HG03571 (cell line): Measurements from ENCODE around the gene USP40.

Source experiments
- ATAC-seq: cut with Tn5 transposase; IDR thresholded peaks from one replicate; pipeline ENCODE4 v1.9.1; 2021; ENCODE audit not compliant: unreplicated experiment

USP40 gene

DNA sequence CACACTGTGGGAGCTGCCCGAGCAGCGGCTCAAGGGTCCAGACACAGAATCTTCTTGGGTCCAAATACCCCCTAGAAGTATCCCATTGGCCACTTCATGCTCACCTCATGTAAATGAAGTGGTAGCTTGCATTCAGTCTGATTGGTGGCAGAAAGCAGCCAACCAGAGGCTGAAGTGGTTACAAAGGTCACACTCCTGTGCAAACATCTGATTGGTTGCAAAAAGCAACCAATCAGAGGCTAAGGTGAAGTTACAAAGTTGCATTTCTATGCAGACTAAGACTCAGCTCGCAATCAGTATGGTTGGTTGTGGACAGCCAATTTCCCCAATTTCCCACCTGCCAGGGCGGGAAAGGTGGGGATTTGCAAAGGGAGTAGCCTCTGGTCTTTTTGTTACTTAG is 118.0 kb downstream of the USP40 start:
- ATAC-seq, result no peak

DNA sequence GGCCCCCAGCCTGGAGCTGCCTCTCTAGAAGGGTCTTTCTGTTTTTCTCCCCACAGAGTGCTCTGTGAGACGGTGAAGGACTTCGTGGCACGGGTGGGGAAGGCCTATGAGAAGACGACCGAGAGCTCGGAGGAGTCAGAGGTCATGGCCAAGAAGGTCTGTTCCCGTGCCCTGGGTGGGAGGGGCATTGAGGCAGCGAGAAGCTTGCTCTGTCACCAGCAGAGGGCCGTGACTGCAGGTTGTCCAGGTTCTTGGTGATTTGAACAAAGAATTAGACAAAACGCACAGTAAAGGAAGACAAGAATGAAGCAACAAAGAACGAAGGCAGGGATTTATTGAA is 118.4 kb downstream of the USP40 start:
- ATAC-seq, result no peak

DNA sequence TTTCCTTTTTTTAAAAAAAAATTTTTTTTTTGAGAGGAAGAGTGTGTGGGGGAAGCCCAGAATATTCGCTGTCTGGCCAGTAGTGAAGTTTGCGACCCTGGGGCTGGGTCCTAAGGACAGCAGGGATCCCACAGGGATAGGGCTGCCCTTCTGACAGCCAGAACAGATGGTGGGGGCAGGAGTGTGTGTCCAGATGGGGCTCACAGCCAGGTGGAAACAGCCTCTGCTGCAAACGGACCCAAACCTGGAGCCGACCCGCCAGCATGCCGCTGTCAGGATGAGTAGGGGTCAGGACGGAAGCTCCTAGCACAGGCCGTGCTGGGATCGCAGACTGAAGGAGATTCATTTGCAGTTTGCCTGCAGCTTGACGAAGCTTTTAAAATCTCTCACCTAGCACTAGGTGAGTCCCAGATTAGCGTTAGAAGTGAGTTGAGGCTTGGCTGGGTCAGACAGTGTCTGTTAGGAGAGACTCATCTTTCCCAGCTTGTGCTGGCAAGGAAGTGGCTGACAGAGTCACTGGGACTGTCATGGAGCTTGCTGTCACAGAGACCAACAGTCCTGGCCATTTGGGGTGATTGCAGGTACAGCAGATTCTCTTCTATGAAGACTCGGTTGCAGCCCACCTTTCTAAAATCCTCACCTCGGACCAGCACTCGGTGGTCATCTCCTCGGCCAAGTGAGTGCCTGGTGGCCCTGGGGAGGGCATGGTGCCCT is 118.9 kb downstream of the USP40 start:
- ATAC-seq, result no peak

DNA sequence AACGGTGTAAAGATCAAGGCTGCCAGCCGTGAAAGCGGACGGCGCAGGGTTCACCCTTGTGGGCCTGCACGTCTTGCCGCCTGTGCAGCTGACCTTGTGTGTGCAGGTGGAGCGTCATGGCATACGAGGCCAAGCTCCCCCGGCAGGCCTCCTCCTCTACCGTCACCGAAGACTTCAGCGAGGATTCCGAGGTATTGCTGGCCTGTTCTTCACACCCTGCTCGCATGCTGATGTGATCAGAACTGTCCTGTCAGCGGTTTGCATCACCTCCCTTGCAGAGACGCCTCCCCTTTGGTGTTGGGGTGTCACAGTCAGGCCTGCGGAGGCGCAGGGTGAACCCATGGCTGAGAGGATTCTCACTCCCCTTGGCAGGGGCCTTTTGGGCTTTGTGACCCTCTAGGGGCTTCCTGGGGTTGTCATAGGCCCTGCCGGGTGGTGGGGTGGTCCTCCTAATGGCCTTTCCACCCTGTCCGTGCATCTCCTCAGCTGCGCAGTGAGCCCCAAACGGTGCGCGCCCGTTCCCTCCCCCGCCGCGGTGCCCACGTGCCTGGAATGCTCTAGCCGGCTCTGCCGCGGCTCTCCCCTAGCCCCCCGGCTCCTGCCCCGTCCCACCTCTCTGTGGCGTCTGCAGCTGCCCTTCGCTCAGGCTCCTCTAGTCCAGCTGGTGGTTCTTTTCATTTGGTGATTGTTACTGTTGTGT is 119.8 kb downstream of the USP40 start:
- no peak for ATAC-seq

DNA sequence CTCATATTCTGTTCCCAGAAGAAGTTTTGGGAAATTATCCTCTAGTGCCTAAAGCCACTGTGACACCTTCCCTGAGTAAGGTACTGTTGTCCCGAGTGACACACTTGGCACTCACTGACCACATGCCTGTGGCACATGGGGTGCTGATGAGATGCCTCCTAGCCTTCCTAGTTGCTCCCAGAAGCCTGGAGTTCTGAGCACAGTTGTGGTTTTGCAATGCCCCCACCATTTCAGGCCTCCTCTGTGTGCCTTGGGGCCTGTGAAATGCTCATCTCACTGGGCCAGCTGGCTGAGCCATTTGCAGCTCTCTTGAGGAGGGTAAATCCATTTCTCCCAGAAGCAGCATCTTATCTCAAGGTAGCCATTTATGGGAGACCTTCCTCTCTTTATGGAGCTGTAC is 120.5 kb downstream of the USP40 start:
- no peak for ATAC-seq

DNA sequence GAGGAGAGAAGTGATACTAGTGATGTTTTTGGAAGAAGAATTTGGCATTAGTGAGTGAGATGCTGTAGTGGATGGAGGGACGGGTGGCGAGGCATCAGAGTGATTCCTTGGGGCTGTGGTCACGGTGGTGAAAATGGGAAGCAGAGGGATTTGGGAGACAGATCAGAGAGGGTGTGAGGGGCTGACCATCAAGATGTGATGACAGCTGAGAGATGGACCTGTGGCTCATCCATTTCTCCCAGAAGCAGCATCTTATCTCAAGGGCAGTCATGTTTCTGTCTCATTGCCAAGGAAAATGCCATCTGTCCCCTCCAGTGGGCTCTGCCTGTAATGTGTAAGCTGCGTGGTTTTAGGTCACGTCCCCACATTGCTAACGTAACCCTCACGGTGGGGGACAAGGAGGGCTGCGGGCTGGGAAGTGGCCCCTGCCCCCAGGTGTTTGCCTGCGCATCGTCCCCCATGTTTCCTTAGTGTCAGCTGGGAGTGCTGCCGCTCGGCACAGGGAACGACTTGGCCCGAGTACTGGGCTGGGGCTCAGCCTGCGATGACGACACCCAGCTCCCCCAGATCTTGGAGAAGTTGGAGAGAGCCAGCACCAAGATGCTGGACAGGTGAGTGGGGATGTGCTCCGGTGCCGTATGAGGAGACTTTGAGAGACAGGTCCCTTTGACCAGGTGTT is 121.3 kb downstream of the USP40 start:
- no peak for ATAC-seq

DNA sequence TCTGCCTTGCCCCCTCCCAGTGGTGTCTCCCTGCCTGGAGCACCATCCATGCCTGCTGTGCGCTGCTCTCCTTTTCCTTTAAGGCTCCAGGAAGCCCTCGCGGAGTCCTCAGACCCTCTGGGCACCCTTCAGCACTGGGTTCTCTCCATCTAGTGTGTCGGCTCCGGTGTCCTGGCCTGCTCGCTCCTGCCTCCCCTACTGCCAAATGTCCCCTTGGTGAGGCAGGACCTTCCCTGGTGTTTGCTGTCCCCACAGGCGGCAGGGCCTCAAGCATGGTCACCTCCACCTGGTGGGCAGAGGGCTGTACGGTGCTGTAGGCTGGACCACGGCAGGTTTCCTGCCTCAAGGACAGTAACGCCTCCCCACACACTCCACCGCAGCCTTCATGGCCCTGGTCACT is 122.1 kb downstream of the USP40 start:
- ATAC-seq, result no peak

DNA sequence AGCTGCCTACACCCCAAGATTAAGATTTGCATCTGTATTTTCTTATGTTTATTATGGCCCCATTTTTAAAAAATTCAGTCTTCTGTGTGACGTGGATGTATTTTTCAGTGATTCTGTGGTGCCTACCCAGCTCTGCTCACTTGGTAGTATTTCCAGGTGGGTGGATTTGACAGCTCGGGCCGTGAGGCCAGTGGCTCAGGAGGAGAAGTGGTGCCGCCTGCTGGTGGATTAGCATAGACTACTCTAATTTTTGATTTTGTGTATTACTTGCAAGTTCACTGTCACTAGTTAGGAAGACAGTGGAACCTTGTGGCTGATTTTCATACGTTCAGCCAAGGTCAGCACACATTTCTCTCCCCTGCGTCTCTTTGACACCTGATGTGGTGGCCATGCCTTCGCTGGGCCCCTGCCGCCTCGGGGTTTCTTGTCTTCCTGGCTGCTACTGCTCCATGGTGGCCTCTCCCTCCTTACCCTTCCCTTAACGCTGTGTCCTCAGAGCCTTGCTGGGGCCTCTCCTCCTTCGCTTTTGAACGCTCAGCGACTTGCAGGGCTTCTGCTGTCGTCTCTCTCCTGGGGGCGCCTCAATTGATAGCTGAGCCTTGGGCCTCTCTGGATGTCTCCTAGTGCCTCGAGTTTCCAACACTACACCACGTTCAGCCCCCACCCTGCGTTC is 122.9 kb downstream of the USP40 start:
- ATAC-seq, result no peak

DNA sequence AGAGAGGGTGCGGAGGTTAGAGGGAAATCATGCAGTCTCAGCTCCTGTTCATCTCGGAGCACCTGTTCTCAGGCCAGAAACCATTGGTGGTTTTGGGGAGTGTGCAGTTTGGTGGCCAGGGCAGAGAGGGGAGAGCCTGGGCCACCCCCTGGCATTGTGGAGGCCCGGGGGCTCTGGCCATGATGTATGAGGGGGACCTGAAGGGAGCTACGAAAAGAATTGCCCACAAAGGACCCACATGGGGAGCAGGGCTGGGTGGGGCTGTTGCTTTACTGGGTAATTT is 124.6 kb downstream of the USP40 start:
- no peak for ATAC-seq

DNA sequence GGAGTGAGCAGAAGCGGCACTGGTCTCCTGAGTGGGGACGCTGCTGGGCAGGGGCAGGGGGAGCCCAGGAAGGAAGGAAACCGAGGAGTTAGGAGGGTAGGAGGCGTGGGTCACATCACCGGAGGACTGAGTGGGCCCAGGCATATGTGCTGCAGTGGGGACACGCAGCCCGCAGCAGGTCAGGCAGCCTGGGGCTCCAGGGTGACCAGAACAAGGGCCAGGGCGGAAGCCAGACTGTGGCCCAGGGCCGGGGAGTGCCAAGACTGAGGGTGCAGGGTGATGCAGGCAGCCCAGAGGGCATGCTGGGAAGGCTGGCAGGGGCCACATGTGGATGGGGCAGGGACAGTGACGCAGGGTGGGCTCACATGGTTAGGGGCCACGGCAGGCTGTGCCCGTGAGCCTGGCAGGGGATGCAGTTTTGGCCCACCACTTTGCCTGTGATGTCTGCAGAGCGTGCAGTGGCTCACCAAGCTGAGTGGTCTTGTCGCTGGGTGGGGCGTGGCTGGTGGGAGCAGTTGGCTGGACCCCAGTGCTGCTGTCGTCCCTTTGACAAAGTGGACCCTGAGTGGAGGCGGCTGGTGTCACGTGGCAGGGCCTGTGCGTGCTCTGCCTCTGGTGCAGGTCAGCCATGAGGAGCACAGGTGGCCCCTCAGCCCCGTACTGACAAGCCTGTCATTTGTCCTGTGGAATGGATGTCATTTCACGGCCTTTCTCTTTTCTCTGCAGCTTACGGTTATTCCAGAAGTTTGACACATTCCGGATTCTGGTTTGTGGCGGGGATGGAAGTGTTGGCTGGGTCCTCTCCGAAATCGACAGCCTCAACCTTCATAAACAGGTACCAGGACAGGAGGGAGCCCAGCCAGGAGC is 125.2 kb downstream of the USP40 start:
- ATAC-seq, result no peak

DNA sequence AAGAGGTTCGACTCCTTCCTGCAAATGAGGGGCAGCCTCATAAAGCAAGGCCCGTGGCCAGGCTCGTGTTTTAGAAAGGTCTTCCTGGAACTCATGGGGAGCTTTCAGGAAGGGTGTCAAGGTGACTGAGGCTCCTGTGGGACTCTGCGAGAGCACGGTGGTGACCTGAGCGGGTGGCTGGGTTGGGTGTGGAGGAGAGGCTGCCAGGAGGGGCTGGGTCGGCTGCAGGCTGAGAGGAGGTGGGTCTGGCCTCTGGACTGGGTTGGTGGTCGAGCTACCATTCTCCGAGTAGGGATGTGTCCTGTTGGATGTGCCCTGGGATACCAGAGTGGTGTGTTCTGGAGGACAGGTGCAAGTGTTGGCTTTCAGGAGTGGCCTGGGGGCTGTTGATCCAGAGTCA is 125.9 kb downstream of the USP40 start:
- no peak for ATAC-seq

DNA sequence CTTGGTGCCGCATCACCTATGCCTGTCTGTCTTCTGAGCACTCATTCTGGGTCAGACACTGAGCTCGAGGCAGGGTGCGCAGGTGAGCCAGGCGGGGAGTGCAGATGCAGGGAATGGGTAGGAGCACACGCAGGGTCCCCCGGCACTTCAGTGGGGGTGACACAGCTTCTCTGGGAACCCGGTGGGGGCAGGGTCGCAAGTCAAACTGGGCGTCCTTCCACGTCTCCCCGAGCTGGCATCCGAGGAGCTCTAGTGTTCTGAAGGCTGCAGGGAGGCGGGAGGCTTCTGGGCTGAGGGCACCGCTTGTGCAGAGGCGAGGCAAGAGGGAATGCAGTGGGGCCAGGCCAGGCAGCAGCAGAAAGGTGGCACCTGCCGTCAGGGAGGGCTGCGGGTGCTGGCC is 126.3 kb downstream of the USP40 start:
- ATAC-seq, result no peak

DNA sequence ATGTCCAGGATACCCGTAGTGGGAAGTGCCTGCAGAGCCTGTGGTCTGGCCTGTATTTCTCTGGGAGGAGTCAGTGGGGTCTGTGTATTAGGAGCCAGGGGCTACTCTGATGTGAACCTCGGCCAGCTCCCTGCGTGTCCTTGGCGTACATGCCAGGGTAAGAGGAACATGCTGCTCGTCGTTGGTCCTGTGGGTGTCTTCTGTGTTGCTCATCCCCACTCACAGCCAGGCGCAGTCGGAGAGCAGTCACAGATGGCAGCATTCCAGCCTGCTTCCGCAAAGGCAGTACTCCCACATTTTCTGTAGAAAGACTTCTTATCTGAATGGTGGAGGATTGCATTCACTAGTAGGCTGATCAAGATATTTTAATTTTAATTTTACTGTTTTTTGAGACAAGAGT is 127.4 kb downstream of the USP40 start:
- ATAC-seq, result no peak

DNA sequence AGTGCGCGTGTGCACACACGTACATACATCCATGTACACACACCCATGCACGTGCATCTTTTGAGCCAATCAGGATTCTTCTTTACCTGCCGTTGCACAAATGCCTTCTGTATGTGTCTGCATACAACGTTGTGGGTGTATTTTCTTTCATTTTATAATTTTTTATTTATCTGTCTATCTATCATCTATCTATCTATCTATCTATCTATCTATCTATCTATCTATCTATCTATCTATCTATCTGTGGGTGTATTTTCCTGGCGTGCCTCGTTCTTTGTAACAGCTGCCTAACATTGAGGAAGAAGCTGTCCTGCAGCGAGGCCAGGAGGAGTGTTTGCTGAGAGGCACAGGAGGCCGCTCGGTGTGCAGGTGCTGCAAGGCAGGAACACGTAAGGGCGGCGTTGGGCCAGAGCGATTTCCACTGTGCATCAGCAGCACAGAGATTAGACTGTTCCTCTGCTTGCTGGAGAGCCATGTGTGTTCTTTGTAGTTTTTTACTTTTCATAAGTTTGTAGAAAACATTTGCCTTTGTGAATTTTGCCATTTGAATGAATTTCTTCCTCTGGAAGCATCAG is 127.9 kb downstream of the USP40 start:
- ATAC-seq, result no peak

DNA sequence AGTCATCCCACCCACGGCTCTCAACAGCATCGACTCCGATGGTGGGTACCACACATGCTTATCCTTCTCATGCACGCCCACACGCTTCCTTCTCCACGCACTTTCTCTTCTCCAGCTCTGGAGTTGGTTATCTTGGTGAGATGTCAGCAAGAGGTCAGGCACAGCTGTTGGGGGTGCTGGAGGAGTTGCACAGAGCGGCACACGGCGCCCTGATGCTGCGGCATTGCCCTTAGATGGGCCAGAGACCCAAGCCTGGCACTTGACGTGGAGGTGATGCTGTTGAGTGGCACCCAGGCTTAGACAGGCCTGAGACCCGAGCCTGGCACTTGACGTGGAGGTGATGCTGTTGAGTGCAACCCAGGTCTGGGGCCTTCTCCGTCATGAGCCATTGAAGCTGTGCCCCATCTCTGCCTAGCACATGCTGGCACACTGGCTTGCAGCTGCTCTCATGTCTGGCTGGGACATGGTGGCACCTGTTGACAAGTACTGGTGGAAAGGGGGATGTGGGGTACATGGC is 129.1 kb downstream of the USP40 start:
- ATAC-seq, result no peak

DNA sequence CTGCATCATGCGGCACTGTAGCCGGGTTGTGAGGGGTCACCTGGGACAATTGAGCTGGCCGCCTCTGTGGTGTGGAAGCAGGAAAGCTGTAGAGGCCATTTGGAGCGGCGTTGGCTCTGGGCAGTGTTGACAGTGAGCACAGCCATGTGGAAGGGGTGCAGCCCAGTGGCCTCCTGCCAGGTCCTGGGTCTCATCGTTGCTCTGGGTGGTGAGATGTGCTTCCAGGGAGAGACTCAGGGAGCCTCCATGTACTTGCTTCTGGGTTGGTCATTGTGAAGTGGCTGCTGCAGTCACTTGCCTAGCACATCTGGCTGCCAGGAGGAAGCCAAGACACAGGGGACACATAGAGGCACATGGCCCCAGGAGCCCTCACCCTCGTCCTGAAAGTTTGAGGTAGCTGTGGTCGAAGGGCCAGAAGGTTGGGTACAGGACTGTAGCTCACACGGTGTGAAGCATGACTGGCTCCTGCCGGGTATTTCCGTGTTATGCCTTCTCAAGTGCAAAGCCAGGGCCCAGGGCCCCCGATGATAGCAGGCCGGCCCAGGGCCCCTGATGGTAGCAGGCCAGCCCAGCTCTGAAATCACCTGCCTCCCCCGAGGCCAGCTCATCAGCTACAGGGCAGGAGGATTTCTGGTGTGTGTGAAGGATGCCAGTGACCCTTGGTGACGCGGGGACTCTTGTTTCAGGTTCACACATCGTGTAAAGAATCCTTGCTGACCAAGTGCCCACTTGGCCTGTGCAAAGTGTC is 129.7 kb downstream of the USP40 start:
- no peak for ATAC-seq

DNA sequence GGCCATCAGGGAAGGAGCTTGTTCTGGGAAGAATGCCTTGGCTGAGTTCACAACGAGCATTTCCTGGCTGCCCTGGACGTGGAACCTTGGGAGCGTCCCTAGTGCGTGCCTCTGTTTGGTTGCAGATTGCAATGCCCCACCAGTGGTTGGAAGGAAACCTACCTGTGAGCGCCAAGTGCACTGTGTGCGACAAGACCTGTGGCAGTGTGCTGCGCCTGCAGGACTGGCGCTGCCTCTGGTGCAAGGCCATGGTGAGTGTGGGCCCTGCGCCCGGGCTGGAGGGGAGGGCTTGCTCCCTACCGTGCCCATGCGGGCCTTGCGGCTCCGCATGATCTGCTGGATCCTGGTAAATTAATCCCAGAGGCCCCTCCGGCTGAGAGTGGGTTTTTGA is 130.4 kb downstream of the USP40 start:
- no peak for ATAC-seq

DNA sequence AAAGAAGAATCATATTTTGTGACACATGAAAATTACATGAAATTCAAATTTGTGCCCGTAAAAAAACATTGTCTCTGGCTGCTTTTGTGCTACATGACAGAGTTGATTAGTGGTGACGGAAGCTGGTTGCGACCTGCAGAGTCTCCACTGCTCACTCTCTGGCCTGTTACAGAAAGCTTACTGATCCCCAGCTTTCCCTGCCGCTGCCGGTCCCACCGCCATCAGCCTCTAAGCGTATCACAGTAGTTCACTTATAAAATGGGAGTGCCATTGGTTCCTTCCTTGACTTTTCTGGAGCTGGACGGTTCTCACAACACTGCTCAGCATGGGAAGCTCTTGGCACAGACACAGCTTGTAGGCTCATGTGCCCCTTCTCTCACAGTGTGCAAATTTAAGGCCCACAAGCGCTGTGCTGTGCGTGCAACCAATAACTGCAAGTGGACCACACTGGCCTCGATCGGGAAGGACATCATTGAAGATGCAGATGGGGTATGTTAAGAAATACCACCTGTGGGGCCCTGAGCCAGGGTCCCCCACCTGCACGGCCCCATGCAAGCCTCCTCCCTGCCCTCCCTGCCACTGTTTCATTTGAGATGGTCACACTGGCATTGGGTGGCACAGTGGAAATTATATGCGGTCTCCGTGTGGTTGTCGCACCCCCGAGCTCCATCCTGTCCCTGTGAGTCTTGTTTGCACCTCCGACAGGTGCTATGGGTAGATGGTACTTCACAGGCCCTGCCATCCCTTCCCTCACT is 131.0 kb downstream of the USP40 start:
- ATAC-seq, result no peak

DNA sequence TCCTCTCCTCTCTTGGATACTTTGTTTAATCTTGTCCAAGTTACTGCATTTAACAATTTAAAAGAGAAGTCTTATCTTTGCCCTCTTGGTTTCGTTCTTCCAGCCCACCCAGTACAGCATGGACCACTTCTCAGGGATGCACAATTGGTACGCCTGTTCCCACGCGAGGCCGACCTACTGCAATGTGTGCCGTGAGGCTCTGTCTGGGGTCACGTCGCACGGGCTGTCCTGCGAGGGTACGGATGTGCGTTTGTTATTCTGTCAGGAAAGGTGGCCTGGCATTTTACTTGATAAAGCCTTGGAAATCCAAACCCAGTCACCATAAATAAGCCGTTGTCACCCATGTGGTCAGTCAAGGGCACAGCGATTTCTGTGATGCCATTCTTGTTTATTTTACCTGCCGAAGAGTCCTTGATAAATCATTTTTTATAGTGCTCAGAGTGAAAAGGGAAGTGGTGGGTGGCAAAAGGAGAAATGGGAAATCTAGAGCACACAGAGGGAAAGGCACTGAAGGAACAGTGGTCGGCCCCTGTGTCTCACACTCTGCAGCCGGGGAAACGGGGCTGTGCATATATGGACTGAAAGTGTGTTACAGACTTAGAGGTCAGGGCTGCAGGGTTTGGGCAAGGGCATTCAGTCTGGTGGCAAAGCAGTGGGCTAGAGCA is 131.8 kb downstream of the USP40 start:
- ATAC-seq, result no peak
